Measurements from ENCODE around the gene MNAT1.

DNA sequence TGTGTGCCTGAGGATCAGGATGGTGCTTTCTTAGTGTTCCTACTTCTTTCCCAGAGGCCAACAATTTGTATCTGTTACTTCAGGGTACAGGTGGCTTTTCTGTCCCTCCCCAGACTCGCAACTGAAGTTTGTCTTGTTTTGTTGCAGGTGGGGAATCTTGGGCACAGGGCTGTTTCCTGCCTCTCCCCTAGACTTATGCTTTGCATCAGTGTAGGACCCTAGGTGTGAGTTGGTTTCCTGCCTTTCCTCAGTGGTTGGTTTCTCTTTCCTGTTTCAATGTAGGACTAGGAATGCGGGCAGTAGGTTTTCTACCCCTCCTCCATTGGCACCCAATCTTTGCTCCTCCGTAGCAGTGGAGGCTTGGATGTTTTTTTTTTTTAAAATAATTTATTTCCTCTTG is 159.3 kb downstream of the MNAT1 start:
- TF ChIP-seq, protein P1, sequence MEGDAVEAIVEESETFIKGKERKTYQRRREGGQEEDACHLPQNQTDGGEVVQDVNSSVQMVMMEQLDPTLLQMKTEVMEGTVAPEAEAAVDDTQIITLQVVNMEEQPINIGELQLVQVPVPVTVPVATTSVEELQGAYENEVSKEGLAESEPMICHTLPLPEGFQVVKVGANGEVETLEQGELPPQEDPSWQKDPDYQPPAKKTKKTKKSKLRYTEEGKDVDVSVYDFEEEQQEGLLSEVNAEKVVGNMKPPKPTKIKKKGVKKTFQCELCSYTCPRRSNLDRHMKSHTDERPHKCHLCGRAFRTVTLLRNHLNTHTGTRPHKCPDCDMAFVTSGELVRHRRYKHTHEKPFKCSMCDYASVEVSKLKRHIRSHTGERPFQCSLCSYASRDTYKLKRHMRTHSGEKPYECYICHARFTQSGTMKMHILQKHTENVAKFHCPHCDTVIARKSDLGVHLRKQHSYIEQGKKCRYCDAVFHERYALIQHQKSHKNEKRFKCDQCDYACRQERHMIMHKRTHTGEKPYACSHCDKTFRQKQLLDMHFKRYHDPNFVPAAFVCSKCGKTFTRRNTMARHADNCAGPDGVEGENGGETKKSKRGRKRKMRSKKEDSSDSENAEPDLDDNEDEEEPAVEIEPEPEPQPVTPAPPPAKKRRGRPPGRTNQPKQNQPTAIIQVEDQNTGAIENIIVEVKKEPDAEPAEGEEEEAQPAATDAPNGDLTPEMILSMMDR (IDR thresholded peaks at IDR 0.05; ENCODE audit: low read depth, low read length, poor library complexity, severe bottlenecking): no peak
- TF ChIP-seq EZH2phosphoT487 (IDR thresholded peaks at IDR 0.05; ENCODE audit: borderline replicate concordance, low read length): no peak
